Upper lobe of left lung (tissue), 4 donors: ENCODE measurements around the gene TSPAN10.

Experiments used
- CTCF ChIP-seq, 6 experiments: fragments of 450-650 bp in 4 of 6; fragments of 200-600 bp in 2 of 6; sonication (generic) in 2 of 6; IDR thresholded peaks; one replicate each; pipeline ENCODE4 v1.5.1; 2016 to 2019; ENCODE audit warnings: antibody characterized with exemption in 6 of 6
- EP300 ChIP-seq, 4 donors: sonication (generic); formaldehyde crosslinking; IDR thresholded peaks; one replicate each; pipeline ENCODE4 v1.5.1; 2017; ENCODE audit warnings: antibody characterized with exemption in 4 of 4, control low read depth in 2 of 4
- POLR2A ChIP-seq, 4 donors: fragments of 450-650 bp; IDR thresholded peaks; one replicate each; pipeline ENCODE4 v1.5.1; 2016 to 2017; ENCODE audit warnings: antibody characterized with exemption in 4 of 4, mild to moderate bottlenecking in 2 of 4
- POLR2AphosphoS5 ChIP-seq, 2 donors: sonication (generic); formaldehyde crosslinking; IDR thresholded peaks; one replicate each; pipeline ENCODE4 v1.5.1; 2017; ENCODE audit warnings: antibody characterized with exemption in 2 of 2

DNA sequence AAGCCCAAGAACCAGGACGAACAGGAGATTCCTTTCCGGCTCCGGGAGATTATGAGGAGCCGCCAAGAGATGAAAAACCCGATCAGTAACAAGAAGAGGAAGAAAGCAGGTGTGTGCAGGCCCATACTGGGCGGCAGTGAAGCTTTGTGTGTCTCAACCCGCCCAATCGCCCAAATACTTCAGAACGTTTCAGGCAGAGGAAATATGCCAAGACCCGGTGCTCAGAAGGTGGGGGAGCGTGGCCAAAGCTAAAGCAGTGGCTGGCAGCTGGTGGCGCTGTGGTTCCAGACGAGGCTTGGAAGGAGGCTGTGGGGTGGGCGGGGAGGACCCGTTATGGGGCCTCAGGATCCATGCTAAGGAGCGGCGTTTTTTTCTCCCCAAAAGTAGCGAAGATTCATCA, 30.8 kb downstream of the TSPAN10 start:
- TF ChIP-seq CTCF (IDR thresholded peaks at IDR 0.05), result no peak
- TF ChIP-seq POLR2A (IDR thresholded peaks at IDR 0.05), result no peak
- no peak for TF ChIP-seq EP300 (IDR thresholded peaks at IDR 0.05)
- no peak for TF ChIP-seq POLR2AphosphoS5 (IDR thresholded peaks at IDR 0.05)
